PC-9 (cell line): Measurements from ENCODE around the gene WFDC1.

Experiments
- CTCF ChIP-seq: fragments of 200-600 bp; sonication (generic); conservative IDR thresholded peaks from 2 replicates; pipeline ENCODE4 v1.6.1; 2017; ENCODE audit warnings: mixed run types, antibody characterized with exemption, mild to moderate bottlenecking, moderate library complexity
- EZH2 ChIP-seq: fragments of 200-600 bp; sonication (generic); IDR thresholded peaks from 2 replicates; pipeline ENCODE4 v1.8.0; 2017; ENCODE audit warnings: antibody characterized with exemption, low read depth

GRCh38 chr16:84291226-84291625 lies 3.5 kb upstream of the WFDC1 start:
- TF ChIP-seq CTCF (no peak), EZH2 (no peak)
